IMR-90 (cell line): Measurements from ENCODE around the gene VEGFC.

Experiments used
- BHLHE40 ChIP-seq: fragments of 150-350 bp; IDR thresholded peaks from 2 replicates; pipeline ENCODE4 v1.6.1; 2016; ENCODE audit warnings: mild to moderate bottlenecking, low read depth, low read length
- CEBPB ChIP-seq: IDR thresholded peaks from 2 replicates; pipeline ENCODE4 v1.6.1; 2012; ENCODE audit warnings: low read depth, low read length, improper control_type of control experiment
- CHD1 ChIP-seq: IDR thresholded peaks from 2 replicates; pipeline ENCODE4 v1.6.1; 2012; ENCODE audit warnings: low read depth, low read length, improper control_type of control experiment
- FOS ChIP-seq: fragments of 150-350 bp; IDR thresholded peaks from 2 replicates; pipeline ENCODE4 v1.6.1; 2016; ENCODE audit warnings: low read depth, low read length
- MXI1 ChIP-seq: IDR thresholded peaks from 2 replicates; pipeline ENCODE4 v1.6.1; 2012; ENCODE audit warnings: low read depth, mild to moderate bottlenecking, low read length, moderate library complexity, borderline replicate concordance
- NFE2L2 ChIP-seq: fragments of 150-350 bp; IDR thresholded peaks from 2 replicates; pipeline ENCODE4 v1.6.1; 2016; ENCODE audit warnings: low read depth, mild to moderate bottlenecking, low read length
- POLR2A ChIP-seq: IDR thresholded peaks from 2 replicates; pipeline ENCODE4 v1.6.1; 2012; ENCODE audit warnings: mild to moderate bottlenecking, low read depth, low read length
- RAD21 ChIP-seq: IDR thresholded peaks from 2 replicates; pipeline ENCODE4 v1.6.1; 2012; ENCODE audit warnings: low read length, improper control_type of control experiment
- RCOR1 ChIP-seq: IDR thresholded peaks from 2 replicates; pipeline ENCODE4 v1.6.1; 2012; ENCODE audit warnings: mild to moderate bottlenecking, low read length, improper control_type of control experiment; ENCODE audit not compliant: insufficient replicate concordance
- RFX5 ChIP-seq: IDR thresholded peaks from 2 replicates; pipeline ENCODE4 v1.8.0; 2012; ENCODE audit warnings: low read depth, mild to moderate bottlenecking, low read length, moderate library complexity
- SMC3 ChIP-seq: fragments of 150-350 bp; IDR thresholded peaks from 2 replicates; pipeline ENCODE4 v1.6.1; 2016; ENCODE audit warnings: low read depth, mild to moderate bottlenecking, antibody characterized with exemption, low read length, moderate library complexity
- TF ChIP-seq, protein P1 (sequence below): fragments of 150-350 bp; IDR thresholded peaks from 2 replicates; pipeline ENCODE4 v1.6.1; 2017; ENCODE audit warnings: mild to moderate bottlenecking, antibody characterized with exemption, low read length, low read depth
- TF ChIP-seq, protein P2 (sequence below): conservative IDR thresholded peaks from 2 replicates; pipeline ENCODE4 v1.5.1; 2012; ENCODE audit warnings: mild to moderate bottlenecking, low read depth, low read length, improper control_type of control experiment
- TF ChIP-seq, protein P3 (sequence below): fragments of 150-350 bp; IDR thresholded peaks from 2 replicates; pipeline ENCODE4 v1.6.1; 2016; ENCODE audit warnings: low read depth, mild to moderate bottlenecking, low read length, moderate library complexity, borderline replicate concordance

DNA sequence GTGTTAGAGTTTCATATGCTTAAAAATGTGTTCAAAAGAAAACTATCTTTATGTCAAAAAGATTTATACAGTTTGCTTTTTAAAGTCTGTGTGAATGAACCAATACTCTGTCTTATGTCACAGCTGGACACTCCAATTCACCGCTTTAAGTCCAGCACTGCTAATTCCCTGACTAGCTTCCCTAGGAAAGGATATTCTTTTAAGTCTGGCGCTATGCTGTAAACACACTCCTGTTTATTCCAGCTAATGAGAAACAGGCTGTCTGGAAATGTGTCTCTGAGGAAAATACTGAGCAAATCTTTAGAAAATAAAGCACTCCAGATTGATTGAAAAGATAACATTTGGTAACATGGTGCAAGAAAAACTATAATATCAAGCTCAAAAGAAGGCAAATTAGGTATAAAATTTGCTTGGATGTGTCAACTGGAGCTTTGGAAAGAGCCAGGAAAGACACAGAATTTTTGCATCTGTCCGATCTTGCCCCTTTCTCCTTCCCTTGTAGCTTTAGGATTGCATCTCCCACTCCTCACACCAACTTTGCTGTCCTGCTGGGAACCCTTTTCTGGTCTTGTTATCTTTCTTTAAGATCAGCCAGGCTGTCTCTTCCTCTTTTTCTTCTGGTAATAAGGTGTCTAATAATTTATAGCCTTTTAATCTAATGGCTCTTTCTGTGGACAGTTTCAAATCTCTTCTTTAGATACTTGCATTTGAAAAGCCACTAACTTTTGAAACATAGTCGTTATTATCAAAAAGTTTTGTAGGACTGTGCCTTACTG is 40.9 kb upstream of the VEGFC start:
- TF ChIP-seq, protein P1, sequence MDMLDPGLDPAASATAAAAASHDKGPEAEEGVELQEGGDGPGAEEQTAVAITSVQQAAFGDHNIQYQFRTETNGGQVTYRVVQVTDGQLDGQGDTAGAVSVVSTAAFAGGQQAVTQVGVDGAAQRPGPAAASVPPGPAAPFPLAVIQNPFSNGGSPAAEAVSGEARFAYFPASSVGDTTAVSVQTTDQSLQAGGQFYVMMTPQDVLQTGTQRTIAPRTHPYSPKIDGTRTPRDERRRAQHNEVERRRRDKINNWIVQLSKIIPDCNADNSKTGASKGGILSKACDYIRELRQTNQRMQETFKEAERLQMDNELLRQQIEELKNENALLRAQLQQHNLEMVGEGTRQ, result no peak
- TF ChIP-seq, protein P2, sequence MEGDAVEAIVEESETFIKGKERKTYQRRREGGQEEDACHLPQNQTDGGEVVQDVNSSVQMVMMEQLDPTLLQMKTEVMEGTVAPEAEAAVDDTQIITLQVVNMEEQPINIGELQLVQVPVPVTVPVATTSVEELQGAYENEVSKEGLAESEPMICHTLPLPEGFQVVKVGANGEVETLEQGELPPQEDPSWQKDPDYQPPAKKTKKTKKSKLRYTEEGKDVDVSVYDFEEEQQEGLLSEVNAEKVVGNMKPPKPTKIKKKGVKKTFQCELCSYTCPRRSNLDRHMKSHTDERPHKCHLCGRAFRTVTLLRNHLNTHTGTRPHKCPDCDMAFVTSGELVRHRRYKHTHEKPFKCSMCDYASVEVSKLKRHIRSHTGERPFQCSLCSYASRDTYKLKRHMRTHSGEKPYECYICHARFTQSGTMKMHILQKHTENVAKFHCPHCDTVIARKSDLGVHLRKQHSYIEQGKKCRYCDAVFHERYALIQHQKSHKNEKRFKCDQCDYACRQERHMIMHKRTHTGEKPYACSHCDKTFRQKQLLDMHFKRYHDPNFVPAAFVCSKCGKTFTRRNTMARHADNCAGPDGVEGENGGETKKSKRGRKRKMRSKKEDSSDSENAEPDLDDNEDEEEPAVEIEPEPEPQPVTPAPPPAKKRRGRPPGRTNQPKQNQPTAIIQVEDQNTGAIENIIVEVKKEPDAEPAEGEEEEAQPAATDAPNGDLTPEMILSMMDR, result no peak
- no peak for TF ChIP-seq MXI1
- no peak for TF ChIP-seq BHLHE40
- no peak for TF ChIP-seq RFX5
- TF ChIP-seq RAD21, result no peak
- TF ChIP-seq POLR2A, result no peak
- TF ChIP-seq FOS, result no peak
- TF ChIP-seq RCOR1, result no peak
- TF ChIP-seq CHD1, result no peak
- no peak for TF ChIP-seq CEBPB
- no peak for TF ChIP-seq SMC3
- TF ChIP-seq NFE2L2, result no peak
- TF ChIP-seq, protein P3, sequence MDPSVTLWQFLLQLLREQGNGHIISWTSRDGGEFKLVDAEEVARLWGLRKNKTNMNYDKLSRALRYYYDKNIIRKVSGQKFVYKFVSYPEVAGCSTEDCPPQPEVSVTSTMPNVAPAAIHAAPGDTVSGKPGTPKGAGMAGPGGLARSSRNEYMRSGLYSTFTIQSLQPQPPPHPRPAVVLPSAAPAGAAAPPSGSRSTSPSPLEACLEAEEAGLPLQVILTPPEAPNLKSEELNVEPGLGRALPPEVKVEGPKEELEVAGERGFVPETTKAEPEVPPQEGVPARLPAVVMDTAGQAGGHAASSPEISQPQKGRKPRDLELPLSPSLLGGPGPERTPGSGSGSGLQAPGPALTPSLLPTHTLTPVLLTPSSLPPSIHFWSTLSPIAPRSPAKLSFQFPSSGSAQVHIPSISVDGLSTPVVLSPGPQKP, result no peak
